NCI-H345 (cell line): ENCODE results near the gene PPP2R2D.
"Not testable (repeated sequence)": the region's sequence is repeated elsewhere in the genome, so short reads cannot be mapped to it uniquely, and the experiment has no call there.

Experiments used
- DNase-seq: peaks from one replicate; lab custom pipeline; 2025; lab: John Stamatoyannopoulos, UW

Gene PPP2R2D

DNA sequence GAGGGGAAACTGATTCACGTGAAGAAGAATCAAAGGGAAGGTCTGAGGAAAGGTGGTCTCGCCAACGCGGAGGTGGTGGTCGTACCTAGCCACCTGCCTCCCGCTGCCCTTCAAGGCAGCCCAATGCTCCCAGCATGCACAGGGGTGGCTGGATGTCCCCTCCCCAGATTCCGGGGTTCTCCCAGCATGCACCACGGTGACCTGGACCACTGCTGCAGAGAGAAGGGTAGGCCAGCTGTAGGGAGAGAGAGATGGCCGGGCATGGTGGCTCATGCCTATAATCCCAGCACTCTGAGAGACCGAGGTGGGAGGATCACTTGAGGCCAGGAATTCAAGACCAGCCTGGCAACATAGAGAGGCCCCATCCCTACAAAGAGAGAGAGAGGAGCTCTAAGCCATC is 32.4 kb upstream of the PPP2R2D start:
- no peak for DNase-seq

DNA sequence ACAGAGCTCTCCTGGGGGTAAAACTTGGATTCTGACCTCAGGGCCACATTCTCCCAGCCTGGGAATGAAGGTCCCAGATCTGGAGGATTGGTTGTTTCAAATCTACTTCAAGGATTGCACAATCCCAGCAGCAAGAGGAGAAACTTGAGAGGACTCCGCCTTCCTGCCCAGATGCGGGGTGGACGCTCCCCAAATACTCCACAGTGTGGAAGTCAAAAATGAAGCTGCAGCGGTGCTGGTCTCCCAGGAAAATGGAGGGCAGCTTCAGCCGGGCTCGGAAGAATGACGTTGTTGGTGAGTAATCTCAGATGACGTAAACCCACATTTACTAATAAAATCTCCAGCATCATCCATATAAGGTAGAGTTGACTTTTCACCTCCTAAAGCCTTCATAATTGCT is 31.5 kb upstream of the PPP2R2D start:
- DNase-seq = no peak

DNA sequence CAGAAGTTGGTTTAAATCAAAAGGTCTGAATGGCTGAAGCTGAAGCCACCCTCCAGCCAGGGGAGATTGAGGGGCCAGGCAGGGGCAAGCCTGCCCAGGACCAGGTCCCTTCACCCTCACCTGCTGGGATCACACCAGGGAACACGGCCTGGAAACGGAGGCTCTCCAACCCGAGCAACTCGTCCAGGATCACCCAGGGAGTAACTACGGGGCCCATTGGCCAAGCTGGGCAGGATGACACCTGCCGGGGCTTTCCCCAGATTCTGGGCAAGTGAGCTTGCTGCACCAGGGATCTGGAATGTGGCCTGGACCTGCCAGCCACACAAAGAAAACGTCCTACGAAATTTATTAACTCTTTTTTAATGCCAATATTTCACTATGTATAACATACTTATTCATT is 30.4 kb upstream of the PPP2R2D start:
- DNase-seq = no peak

DNA sequence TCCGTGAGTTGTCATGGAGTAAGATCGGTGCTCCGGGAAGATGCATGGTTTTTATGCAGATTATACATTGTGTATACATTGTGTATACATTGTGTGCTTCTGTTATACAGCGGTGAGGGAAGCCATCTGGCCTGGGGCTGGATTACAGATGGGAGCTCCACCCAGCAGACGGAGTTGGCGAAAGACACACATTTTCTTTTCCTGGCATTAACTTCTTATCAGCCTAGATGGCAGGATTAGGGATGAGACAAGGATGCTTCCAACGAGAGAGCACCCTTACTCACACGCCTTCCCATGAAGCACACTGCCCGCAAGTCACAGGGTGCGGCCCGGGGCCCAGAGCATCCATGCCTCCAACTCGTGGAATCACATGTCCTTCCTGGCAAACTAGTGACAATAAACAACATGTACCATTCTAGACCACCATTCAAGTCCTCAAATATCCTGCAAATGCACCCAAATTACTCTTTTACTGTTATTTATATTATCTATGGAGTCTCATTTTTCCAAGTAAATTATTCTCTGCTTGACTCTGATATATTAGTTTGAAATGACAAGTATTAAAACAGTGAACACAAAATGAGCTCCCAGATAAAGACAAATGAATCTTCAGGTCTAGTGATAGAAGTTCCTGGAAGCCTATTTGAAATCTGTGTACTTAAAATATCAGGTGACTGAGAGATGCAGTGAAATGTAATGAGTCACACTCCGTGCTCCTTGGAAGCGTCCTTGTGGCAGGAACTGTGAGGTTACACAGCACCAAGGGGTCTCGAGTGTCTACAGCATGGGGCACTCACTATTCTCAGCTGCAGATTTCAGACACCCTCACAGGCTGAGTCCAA is 29.8 kb upstream of the PPP2R2D start:
- no peak for DNase-seq

DNA sequence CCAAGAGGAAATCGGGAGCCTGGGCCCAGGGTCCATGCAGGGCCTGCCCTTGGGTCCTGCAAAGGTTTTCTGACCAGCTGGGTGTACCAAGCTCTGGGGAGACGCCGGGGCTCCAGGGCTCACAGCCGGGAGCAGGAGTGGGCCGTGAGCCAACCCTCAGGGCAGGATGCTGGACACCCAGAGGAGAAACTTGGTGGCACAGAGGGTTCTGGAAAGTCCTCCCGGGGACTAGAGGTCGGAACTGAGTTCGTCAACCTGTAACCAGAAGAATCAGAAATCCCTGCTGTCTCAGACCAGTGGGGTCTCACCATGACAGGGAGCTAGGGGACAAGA is 29.2 kb upstream of the PPP2R2D start:
- no peak for DNase-seq

DNA sequence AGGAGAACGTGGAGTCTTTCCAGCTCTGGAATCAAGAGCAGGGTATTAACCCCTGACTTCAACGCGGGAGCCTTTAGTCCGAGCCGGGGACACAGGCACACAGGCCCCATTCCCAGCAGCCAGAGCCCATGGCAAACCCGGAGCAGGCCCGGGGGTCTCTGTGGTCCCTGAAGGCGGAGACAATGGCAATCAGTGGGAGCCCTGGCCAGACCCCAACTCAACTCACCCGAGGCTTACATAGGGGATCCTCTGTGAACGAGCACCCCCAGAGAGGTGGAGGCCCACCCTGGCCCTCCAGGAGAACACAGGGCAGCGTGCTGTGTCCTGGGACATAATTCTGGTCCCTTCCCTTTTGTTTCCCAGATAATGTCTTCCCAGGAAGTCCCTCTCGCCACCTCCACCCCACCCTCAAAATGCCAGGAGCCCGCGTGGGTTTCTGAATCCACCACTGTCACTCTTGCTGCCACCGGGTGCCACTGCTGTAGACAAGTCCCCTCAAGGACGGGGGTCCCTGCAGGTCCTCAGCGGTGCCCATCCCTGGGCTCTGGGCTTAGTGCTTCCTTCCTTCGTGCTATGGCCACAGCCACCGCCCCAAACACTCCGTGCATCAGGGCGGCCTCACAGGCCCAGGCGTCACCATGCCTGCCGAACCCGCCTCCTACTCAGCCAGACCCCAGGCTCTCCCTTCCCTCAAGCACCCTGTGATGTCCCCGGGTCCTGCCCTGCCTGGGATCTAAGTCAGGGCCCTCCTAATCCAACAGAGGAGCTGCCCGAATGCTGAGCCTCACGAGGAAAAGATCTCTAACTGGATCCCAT is 28.6 kb upstream of the PPP2R2D start:
- DNase-seq = no peak

DNA sequence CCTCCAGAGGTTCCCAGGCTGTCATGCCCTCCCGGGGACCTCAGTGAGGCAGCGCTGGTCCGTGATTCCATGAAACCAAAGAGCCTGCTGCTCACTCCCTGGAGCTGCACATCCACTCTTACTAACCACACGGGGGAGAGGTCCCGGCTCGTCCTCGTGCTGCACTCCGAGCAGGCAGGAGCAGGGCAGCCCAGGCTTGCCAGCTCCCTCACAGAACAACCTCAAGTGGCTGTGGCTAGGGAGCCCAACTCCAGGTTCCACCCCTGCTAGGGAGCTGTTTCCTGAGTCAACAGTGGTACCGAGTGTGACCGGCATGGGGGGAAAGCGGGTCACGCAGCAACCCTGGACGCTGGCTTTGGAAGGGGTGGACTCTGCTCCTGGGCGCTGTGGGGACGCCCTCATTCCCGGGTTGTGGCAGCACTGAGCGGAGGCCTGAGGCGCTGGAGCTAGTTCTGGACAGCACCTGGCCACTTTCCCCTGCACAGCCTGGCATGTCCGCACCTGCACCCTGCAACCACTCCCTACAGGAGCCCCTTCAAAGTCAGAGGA is 27.9 kb upstream of the PPP2R2D start:
- no peak for DNase-seq

DNA sequence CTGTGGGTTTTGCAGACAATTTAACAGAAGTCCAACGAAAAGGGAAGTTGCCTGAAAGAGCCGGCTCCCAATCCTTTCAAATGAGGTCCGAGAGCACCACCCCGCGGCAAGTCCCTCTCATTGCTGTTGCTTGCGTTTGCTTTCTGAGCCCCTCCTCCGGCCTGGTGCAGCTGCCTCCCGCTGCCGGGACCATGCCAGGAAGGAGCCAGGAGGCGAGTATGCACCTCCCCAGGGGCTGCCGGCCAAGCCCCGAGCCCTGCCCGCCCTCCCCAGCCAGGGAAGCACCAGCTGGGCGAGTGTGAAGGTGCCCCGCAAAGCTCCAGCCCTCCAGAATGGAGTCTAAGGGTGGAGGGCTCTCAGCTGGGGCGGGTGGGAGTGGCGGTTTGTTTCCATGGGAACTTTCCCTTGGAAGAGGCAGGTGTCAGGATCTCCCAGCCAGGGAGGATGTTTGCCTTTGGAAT is 25.8 kb upstream of the PPP2R2D start:
- DNase-seq = peak; percentile 84

DNA sequence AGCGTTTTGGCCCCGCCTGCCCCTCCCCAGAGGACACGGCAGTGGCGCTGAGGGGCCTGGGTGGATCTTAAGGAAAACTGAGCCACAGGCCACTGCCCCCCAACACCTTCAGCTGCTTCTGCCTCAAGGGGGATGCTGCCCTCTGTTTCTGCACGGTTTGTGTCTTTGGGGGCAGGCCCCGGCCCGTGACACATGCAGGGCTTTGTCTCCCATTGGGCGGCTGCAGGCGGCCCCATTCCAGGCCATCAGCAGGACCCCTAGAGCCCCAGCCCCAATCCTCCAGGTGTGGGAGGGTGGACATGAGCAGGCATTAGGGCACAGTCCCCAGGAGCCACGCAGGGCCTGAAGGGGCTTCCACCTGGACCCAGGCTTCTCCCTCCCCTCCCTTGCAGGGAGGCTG is 25.3 kb upstream of the PPP2R2D start:
- DNase-seq = no peak

DNA sequence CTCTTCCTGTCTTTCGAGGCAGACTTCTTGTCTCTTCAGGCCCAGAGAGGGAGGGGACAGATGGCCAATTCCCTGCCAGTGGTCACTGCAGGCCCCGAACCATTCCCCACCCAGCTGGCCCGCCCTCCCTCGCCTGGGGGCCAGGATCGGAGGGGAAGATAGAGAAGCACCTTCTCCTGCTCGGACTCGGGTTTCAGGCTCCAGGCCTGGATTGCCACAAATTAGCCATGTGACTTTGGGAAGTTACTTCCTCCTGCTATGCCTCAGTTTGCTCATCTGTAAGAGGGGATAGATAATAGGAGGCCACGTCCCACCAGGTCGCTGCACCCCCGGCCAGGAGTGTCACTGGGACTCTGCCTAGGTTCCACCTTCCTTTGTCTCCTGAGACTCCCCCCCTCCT is 24.8 kb upstream of the PPP2R2D start:
- DNase-seq = no peak

DNA sequence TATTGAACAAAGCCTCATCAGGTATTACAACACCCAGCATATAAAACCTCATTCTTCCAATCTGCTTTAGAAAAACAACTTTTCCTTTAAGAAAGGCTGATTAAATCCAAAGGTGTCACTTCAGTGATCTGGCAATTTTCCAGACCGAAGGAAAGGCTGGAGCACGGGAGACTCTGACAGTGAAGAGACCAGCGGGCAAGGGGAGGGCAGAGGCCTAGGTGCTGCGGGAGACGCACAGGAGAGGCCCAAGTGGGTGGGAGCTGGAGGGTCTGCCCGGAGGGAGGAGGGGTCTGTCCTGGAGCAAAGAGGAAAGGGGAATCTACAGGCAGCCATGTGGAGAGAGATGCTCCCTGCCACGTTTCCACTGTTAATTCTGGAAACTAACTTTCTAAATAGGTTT is 24.3 kb upstream of the PPP2R2D start:
- no peak for DNase-seq

DNA sequence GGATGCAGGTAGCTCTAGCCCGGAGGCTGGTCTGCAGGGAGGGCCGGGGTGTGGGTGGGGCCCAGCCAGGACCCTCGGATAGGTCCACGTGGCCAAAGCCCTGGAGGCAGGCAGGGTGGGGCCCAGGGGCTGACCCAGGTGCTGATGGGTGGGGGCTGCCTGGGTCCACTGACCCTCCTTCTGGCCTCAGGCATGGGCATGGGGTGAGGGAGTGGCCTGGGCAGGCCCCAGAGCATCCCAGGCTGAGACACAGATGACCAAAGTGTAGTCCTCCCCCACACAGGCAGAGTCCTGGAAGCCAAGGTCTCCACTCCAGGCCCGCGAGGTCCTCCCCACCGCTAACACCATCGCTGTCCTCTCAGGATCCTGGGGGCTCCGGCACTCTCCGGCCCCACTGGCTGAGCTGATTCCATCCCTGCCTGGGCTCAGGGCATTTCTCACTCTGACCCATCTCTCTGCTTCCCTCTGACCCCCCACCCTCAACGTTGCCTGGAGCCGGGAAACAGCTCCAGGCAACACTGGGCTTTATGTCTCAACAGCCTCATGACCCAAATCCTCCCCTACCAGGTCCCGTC is 20.7 kb upstream of the PPP2R2D start:
- DNase-seq = no peak

DNA sequence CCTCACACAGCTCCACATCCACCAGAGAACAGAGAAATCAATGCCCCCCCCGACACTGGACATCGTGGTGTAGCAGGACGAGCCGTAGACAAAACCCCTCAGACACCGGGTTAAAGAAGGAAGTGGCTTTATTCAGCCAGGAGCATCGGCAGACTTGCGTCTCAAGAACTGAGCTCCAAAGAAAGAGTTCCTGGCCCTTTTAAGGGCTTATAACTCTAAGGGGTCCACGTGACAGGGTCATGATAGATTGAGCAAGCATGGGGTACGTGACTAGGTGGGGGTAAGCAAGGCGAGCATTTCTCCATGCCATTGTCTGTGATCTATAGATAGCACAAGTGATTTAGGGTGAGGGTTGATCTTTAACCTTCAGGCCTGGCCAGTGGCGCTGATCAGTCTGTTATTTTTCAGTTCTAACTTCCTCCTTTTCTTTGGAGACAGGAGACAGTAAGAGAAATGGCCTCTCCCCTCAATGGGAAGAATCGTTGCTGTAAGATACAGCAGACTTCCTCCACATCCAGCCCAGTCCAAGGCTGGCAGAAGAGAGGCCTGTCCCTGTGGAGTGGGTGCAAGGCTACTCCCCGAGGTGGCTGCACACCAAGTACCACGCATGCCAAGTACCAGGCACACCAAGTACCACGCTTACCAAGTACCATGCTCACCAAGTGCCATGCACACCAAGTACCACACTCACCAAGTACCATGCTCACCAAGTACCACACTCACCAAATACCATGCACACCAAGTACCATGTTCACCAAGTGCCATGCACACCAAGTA is 19.5 kb upstream of the PPP2R2D start:
- no peak for DNase-seq

DNA sequence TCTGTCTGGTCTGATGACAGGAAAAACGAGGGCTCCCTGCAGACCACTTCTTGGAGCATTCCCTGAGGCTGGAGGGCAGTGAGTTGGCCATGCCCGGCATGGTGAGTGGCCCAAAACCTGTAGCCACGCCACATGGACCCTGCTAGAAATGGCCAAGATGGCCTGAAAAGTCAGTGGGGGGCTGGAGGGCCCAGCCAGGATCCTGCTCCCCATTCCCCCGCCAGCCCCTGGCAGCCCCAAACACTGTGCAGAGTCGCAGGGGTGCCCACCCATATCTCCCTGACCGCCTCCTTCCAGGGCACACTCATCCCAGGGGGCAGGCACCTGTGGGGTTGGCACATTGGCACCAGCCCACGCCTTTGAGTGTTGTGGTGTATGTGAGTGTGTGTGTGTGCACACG is 18.7 kb upstream of the PPP2R2D start:
- no peak for DNase-seq

DNA sequence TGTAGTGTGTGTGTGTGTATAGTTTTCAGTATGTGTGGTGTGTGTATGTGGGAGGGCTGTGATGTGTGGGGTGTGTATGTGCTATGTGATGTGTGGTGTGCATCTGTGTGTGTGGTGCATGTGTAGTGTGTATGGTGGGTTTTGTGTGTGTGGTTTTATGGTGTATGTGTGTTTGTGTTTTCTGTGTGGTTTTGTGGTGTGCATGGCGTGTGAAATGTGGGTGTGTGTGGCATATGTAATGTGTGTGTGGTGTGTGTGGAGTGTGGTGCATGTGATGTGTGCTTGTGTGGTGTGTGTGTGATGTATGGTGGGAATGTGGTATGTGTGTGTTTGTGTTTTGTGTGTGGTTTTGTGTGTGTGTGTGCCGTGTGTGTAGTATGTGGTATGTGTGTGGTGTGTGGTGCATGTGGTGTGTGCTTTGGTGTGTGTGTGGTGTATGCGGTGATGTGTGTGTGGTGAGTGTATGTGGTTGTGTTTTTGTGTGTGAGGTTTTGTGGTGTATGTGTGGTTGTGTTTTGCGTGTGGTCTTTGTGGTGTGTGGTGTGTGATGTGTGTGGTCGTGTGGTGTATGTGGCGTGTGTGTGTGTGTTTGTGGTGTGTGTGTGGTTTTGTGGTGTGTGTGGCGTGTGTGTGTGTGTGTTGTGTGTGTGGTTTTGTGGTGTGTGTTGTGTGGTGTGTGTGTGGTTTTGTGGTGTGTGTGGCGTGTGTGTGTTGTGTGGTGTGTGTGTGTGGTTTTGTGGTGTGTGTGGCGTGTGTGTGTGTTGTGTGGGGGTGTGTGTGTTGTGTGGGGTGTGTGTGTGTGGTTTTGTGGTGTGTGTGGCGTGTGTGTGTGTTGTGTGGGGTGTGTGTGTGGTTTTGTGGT is 18.0 kb upstream of the PPP2R2D start:
- no peak for DNase-seq

DNA sequence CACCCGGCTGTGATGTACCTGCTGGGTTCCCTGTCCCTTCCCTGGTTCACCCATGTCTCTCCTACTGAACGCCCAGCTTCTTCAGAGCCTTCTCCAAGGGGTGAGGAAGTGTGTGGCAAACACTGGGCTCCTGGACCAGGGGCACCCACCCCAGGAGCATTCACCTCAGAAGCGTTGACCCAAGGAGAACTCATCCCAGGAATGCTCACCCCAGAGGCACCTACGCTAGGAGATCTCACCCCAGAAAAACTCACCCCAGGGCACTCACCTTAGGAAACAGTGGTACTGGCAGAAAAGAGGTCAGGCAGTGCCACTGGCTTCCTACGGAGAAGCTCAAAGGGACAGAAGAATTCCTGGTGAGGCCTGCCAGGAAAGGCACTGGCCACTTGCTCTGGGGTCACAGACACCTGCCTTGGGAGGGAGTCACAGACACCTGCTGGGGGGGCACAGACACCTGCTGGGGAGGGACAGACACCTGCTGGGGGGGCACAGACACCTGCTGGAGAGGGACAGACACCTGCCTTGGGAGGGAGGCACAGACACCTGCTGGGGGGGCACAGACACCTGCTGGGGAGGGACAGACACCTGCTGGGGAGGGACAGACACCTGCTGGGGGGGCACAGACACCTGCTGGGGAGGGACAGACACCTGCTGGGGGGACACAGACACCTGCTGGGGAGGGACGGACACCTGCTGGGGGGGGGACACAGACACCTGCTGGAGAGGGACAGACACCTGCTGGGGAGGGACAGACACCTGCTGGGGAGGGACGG is 17.0 kb upstream of the PPP2R2D start:
- DNase-seq = not testable (repeated sequence)

DNA sequence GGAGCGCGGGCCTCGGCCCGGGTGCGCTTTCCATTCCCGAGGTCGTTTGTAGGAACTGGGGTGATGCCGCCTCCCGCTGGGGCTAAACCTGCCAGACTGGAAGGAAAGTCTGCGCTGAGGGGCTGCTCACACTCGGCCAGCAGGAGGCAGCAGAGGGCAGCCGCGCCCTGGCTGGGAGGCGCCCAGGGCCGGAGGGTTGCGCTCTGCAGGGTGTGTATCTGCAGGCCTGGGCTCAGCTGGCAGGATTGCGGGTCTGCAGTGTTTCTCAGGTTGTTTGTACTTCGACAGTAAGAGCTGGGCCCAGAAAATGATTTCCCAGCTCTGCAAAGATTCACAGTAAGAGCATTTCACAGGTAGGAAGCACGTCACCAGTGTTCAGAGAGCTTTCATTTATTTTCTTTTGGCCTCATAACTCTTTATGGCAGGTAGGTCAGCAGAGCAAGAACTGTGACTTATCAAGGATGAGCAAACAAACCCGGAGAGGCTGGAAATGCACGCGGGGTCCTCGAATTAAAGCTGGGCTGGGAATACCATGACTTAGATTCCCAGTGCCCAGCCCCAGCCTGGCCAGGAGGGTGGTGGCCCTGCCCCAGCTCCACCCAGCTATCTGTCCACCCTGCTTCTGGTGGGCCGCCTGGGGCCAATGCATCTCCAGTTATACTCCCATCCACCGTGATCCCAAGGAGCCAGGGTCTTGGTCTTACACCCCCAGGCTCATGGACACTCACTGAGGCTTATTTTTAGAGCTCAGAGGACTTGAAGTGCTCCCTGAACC is 15.2 kb upstream of the PPP2R2D start:
- DNase-seq = no peak

DNA sequence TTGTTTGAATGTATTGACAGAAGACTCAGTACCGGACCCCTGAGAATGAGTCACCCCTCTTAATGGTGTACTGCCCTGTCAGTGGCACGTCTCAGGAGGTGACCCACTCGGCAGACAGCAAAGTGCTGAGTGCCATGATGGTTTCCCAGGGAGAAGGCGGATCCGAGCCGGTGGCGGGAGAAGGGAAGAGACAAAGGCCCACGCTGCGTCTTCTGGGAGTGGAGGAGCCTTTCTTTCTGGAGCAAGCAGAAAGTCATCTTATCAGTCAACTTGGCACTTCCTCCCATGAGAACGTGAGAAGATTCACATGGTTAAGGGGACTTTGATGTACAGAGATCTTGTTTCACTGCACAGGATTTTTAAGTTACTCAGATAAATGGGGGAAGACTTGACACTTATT is 14.6 kb upstream of the PPP2R2D start:
- no peak for DNase-seq

DNA sequence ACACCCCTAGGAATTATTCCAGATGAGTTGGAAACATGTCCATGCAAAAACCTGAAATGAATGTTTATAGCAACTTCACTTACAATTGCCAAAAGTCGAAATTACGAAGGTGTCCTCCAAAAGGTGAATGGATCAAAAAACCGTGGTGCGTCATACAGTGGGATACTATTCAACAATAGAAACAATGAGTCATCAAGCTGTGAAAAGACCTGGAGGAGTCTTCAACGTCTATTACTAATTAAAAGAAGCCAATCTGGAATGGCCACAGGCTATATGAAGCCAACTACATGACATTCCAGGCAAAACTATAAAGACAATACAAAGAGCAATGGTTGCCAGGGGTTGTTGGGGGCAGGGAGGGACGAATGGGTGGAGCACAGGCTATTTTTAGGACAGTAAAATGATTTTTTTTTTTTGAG is 12.6 kb upstream of the PPP2R2D start:
- DNase-seq = no peak
